T follicular helper cell (primary cell): ENCODE data around the gene RAB11FIP5.
"Not testable (repeated sequence)": the region's sequence is repeated elsewhere in the genome, so short reads cannot be mapped to it uniquely, and the experiment has no call there.

Experiments used
- DNase-seq: peaks from one replicate; pipeline ENCODE4 v3.0.0-alpha.2; 2020; ENCODE audit warnings: low read depth

RAB11FIP5 gene

GRCh38 chr2:73069041-73069854, 43.5 kb downstream of the RAB11FIP5 start:
- DNase-seq: no peak

- DNase-seq: no peak
These were observed 44.6 kb downstream of the RAB11FIP5 start for GRCh38 chr2:73068147-73068546.

GRCh38 chr2:73067043-73067442, 45.7 kb downstream of the RAB11FIP5 start:
- no peak for DNase-seq

- DNase-seq: not testable (repeated sequence)
These were observed 47.7 kb downstream of the RAB11FIP5 start for GRCh38 chr2:73065070-73065469.

GRCh38 chr2:73063909-73064875, 48.6 kb downstream of the RAB11FIP5 start:
- DNase-seq: no peak

- no peak for DNase-seq
These were observed 49.3 kb downstream of the RAB11FIP5 start for GRCh38 chr2:73063472-73063871.

GRCh38 chr2:73059106-73059505, 53.6 kb downstream of the RAB11FIP5 start:
- no peak for DNase-seq

GRCh38 chr2:73054980-73055379, 57.8 kb downstream of the RAB11FIP5 start:
- no peak for DNase-seq

- DNase-seq: no peak
These were observed 59.2 kb downstream of the RAB11FIP5 start for GRCh38 chr2:73053316-73054114.

- DNase-seq: no peak
These were observed 62.6 kb downstream of the RAB11FIP5 start for GRCh38 chr2:73050121-73050545.

GRCh38 chr2:73043929-73044832, 68.6 kb downstream of the RAB11FIP5 start:
- no peak for DNase-seq

GRCh38 chr2:73043276-73043675, 69.5 kb downstream of the RAB11FIP5 start:
- no peak for DNase-seq

- no peak for DNase-seq
These were observed 74.7 kb downstream of the RAB11FIP5 start for GRCh38 chr2:73037947-73038585.

- DNase-seq: no peak
These were observed 76.0 kb downstream of the RAB11FIP5 start for GRCh38 chr2:73036766-73037165.

GRCh38 chr2:73035899-73036711, 76.6 kb downstream of the RAB11FIP5 start:
- DNase-seq: no peak

- no peak for DNase-seq
These were observed 77.9 kb downstream of the RAB11FIP5 start for GRCh38 chr2:73034661-73035375.

GRCh38 chr2:73033766-73034381, 78.9 kb downstream of the RAB11FIP5 start:
- no peak for DNase-seq

GRCh38 chr2:73033142-73033765, 79.5 kb downstream of the RAB11FIP5 start:
- no peak for DNase-seq
